HepG2 (cell line): ENCODE measurements around the gene JAGN1. TPM values are rescaled to one million over a fixed set of nuclear protein-coding genes. Genes with fewer than 3 reads are reported as not detected.

Experiments used
- ATF7 ChIP-seq, 2 experiments: fragments of 450-650 bp in 1 of 2; sonication (generic) in 1 of 2; formaldehyde crosslinking in 1 of 2; IDR thresholded peaks; 2 replicates each; pipeline versions ENCODE4 v1.4.0 to v1.6.1; 2016 to 2020; ENCODE audit warnings: antibody characterized with exemption in 1 of 2, mild to moderate bottlenecking in 1 of 2, missing genetic modification reagents in 1 of 2
- DNMT3B ChIP-seq: conservative IDR thresholded peaks from 2 replicates; pipeline ENCODE4 v1.6.1; 2016; ENCODE audit warnings: missing biosample characterization, control low read depth
- KLF15 ChIP-seq: sonication (generic); formaldehyde crosslinking; IDR thresholded peaks from 2 replicates; pipeline ENCODE4 v1.8.1; 2023; ENCODE audit warnings: borderline replicate concordance, mild to moderate bottlenecking, inconsistent platforms, missing genetic modification reagents, mixed read lengths
- NFRKB ChIP-seq: fragments of 450-650 bp; IDR thresholded peaks from 2 replicates; pipeline ENCODE4 v1.6.1; 2017
- NR2F1 ChIP-seq, 2 experiments: fragments of 450-650 bp in 1 of 2; formaldehyde crosslinking in 1 of 2; IDR thresholded peaks; 2 replicates each; pipeline versions ENCODE4 v1.5.0 to v1.6.1; 2016 to 2020; ENCODE audit warnings: mild to moderate bottlenecking in 1 of 2, missing compliant biosample characterization in 1 of 2, missing genetic modification reagents in 1 of 2, moderate library complexity in 1 of 2
- NR2F2 ChIP-seq: IDR thresholded peaks from 2 replicates; pipeline ENCODE4 v1.6.1; 2012; ENCODE audit warnings: low read depth, inconsistent platforms, borderline replicate concordance
- PHB2 ChIP-seq: fragments of 450-650 bp; IDR thresholded peaks from 2 replicates; pipeline ENCODE4 v1.6.1; 2018; ENCODE audit not compliant: partially characterized antibody
- PHF21A ChIP-seq: sonication (generic); formaldehyde crosslinking; IDR thresholded peaks from 2 replicates; pipeline ENCODE4 v1.5.0; 2020; ENCODE audit warnings: mild to moderate bottlenecking, missing genetic modification reagents
- RXRB ChIP-seq: IDR thresholded peaks from 2 replicates; pipeline ENCODE4 v1.6.1; 2016; ENCODE audit warnings: borderline replicate concordance, missing genetic modification reagents, missing compliant biosample characterization
- SMARCC2 ChIP-seq: fragments of 450-650 bp; IDR thresholded peaks from 2 replicates; pipeline ENCODE4 v1.6.1; 2017; ENCODE audit warnings: antibody characterized with exemption, mild to moderate bottlenecking
- SMARCE1 ChIP-seq: fragments of 450-650 bp; IDR thresholded peaks from 2 replicates; pipeline ENCODE4 v1.6.1; 2017; ENCODE audit warnings: borderline replicate concordance
- SRSF1 ChIP-seq: fragments of 200-400 bp; formaldehyde crosslinking; optimal IDR thresholded peaks from 2 replicates; pipeline ENCODE3; 2017; ENCODE audit warnings: mild to moderate bottlenecking, low read depth, low read length, moderate library complexity
- TBX2 ChIP-seq: sonication (generic); formaldehyde crosslinking; IDR thresholded peaks from 2 replicates; pipeline ENCODE4 v1.5.0; 2020; ENCODE audit warnings: missing genetic modification reagents, mild to moderate bottlenecking, borderline replicate concordance
- YY1 ChIP-seq: IDR thresholded peaks from 2 replicates; pipeline ENCODE4 v1.6.1; 2011; ENCODE audit warnings: low read length, low read depth, moderate library complexity, mild to moderate bottlenecking; ENCODE audit not compliant: insufficient read depth, insufficient replicate concordance
- ZC3H13 ChIP-seq: sonication (generic); formaldehyde crosslinking; IDR thresholded peaks from 2 replicates; pipeline ENCODE4 v1.8.1; 2023; ENCODE audit warnings: mild to moderate bottlenecking, missing genetic modification reagents, moderate library complexity
- ZMYM3 ChIP-seq: sonication (generic); formaldehyde crosslinking; IDR thresholded peaks from 2 replicates; pipeline ENCODE4 v1.5.1; 2020; ENCODE audit warnings: mild to moderate bottlenecking, missing genetic modification reagents
- ZNF10 ChIP-seq: sonication (generic); formaldehyde crosslinking; IDR thresholded peaks from 2 replicates; pipeline ENCODE4 v1.4.0; 2020; ENCODE audit warnings: mild to moderate bottlenecking, low read depth, missing genetic modification reagents, borderline replicate concordance
- ZNF747 ChIP-seq: sonication (generic); formaldehyde crosslinking; IDR thresholded peaks from 2 replicates; pipeline ENCODE4 v1.8.1; 2023; ENCODE audit warnings: missing genetic modification reagents, mild to moderate bottlenecking, borderline replicate concordance
- ZNF781 ChIP-seq: sonication (generic); formaldehyde crosslinking; IDR thresholded peaks from 2 replicates; pipeline ENCODE4 v1.5.1; 2020; ENCODE audit warnings: borderline replicate concordance, mild to moderate bottlenecking, missing genetic modification reagents; ENCODE audit errors: not compliant biosample characterization
- ZSCAN9 ChIP-seq: IDR thresholded peaks from 2 replicates; pipeline ENCODE4 v1.6.1; 2016; ENCODE audit warnings: borderline replicate concordance
- polyA plus RNA-seq, 8 experiments: library from polyadenylated mRNA; depleted of rRNA in 3 of 8; stranded (reverse) in 7 of 8; unstranded in 1 of 8; fragments of >200 nt; fragmentation: Illumina TruSeq in 4 of 8; extraction: Trizol in 4 of 8; gene quantifications; 2 replicates each; pipeline versions ENCODE4 v1.2.1 to v1.2.3, GENCODE V29; 2011 to 2016; ENCODE audit warnings: low read depth in 4 of 8, missing spikeins in 1 of 8, mixed read lengths in 1 of 8; ENCODE audit not compliant: insufficient read depth in 1 of 8
- total RNA-seq, 5 experiments: library from RNA; depleted of rRNA; stranded (reverse); fragments of >200 nt; fragmentation: Illumina TruSeq; extraction: Trizol; gene quantifications; 2 replicates each; pipeline ENCODE4 v1.2.3, GENCODE V29; 2016; ENCODE audit warnings: low read depth in 1 of 5
- TF ChIP-seq, protein P1 (sequence below): IDR thresholded peaks from 2 replicates; pipeline ENCODE4 v1.6.1; 2016; ENCODE audit warnings: low read depth, borderline replicate concordance
- TF ChIP-seq, protein P2 (sequence below): sonication (generic); formaldehyde crosslinking; IDR thresholded peaks from 2 replicates; pipeline ENCODE4 v1.4.0; 2020; ENCODE audit warnings: mild to moderate bottlenecking, missing genetic modification reagents
- TF ChIP-seq, protein P3 (sequence below): sonication (generic); formaldehyde crosslinking; IDR thresholded peaks from 2 replicates; pipeline ENCODE4 v1.5.0; 2020; ENCODE audit warnings: missing genetic modification reagents
- TF ChIP-seq, protein P4 (sequence below): IDR thresholded peaks from 2 replicates; pipeline ENCODE4 v1.6.1; 2016; ENCODE audit warnings: missing compliant biosample characterization, missing genetic modification reagents, borderline replicate concordance

The JAGN1 gene
- total and polyA plus RNA-seq, 2 of the 13 experiments (the other 11 are each of a cell fraction or from before 2014, with no cell fraction given), result 49.9 to 50.9 TPM

DNA sequence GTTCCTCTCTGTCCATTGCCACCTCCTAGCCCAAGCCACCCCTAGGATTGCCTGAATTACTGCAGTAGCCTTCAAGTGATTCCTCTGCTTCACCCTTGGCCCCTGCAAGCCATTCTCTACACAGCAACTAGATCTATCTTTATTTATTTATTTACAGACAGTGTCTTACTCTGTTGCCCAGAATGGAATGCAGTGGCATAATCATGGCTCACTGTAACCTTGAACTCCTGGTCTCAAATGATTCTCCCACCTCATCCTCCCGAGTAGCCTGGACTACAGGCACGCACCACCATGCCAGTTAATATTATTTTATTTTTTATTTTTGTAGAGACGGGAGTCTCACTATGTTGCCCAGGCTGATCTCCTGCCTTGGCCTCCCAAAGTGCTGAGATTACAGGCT, 1.9 kb upstream of the JAGN1 start (continued):
- TF ChIP-seq NR2F1 (CRISPR knock-in tag; IDR thresholded peaks at IDR 0.05) (peak in 1 of 2 experiments; percentile 58; a peak in 1 of 4 replicates), SMARCE1 (no peak), ZSCAN9 (no peak), TBX2 (CRISPR knock-in tag) (no peak), YY1 (no peak), ZNF10 (CRISPR knock-in tag) (no peak), DNMT3B (CRISPR knock-in tag) (no peak), RXRB (CRISPR knock-in tag) (peak; percentile 42; the same call in 1 of the 2 replicates), ATF7 (IDR thresholded peaks at IDR 0.05) (no peak), ATF7 (CRISPR knock-in tag; IDR thresholded peaks at IDR 0.05) (no peak), KLF15 (CRISPR knock-in tag) (no peak), NR2F2 (no peak), PHF21A (no peak), SRSF1 (no peak), ZC3H13 (CRISPR knock-in tag) (no peak), SMARCC2 (no peak), PHB2 (no peak), ZNF781 (no peak), NFRKB (no peak), ZNF747 (CRISPR knock-in tag) (no peak), ZMYM3 (peak; percentile 68; the same call in 1 of the 2 replicates)
- TF ChIP-seq, protein P1, sequence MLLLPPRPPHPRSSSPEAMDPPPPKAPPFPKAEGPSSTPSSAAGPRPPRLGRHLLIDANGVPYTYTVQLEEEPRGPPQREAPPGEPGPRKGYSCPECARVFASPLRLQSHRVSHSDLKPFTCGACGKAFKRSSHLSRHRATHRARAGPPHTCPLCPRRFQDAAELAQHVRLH (CRISPR knock-in tag), result 0 out of 2 replicates have a peak, but pooled peaks have one; percentile 46
- TF ChIP-seq, protein P2, sequence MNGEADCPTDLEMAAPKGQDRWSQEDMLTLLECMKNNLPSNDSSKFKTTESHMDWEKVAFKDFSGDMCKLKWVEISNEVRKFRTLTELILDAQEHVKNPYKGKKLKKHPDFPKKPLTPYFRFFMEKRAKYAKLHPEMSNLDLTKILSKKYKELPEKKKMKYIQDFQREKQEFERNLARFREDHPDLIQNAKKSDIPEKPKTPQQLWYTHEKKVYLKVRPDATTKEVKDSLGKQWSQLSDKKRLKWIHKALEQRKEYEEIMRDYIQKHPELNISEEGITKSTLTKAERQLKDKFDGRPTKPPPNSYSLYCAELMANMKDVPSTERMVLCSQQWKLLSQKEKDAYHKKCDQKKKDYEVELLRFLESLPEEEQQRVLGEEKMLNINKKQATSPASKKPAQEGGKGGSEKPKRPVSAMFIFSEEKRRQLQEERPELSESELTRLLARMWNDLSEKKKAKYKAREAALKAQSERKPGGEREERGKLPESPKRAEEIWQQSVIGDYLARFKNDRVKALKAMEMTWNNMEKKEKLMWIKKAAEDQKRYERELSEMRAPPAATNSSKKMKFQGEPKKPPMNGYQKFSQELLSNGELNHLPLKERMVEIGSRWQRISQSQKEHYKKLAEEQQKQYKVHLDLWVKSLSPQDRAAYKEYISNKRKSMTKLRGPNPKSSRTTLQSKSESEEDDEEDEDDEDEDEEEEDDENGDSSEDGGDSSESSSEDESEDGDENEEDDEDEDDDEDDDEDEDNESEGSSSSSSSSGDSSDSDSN (CRISPR knock-in tag), result no peak
- TF ChIP-seq, protein P3, sequence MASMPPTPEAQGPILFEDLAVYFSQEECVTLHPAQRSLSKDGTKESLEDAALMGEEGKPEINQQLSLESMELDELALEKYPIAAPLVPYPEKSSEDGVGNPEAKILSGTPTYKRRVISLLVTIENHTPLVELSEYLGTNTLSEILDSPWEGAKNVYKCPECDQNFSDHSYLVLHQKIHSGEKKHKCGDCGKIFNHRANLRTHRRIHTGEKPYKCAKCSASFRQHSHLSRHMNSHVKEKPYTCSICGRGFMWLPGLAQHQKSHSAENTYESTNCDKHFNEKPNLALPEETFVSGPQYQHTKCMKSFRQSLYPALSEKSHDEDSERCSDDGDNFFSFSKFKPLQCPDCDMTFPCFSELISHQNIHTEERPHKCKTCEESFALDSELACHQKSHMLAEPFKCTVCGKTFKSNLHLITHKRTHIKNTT, result no peak
- TF ChIP-seq, protein P4, sequence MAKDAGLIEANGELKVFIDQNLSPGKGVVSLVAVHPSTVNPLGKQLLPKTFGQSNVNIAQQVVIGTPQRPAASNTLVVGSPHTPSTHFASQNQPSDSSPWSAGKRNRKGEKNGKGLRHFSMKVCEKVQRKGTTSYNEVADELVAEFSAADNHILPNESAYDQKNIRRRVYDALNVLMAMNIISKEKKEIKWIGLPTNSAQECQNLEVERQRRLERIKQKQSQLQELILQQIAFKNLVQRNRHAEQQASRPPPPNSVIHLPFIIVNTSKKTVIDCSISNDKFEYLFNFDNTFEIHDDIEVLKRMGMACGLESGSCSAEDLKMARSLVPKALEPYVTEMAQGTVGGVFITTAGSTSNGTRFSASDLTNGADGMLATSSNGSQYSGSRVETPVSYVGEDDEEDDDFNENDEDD, result no peak
